GM18511 (cell line): ENCODE measurements around the gene SMIM24.
A peak's percentile ranks its signal among the peaks of the same experiment; 100 is the strongest.
"Not testable (repeated sequence)": the region's sequence is repeated elsewhere in the genome, so short reads cannot be mapped to it uniquely, and the experiment has no call there.

Experiments
- ATAC-seq: cut with Tn5 transposase; IDR thresholded peaks from one replicate; pipeline ENCODE4 v1.9.1; 2021; ENCODE audit warnings: mild to moderate bottlenecking, moderate library complexity; ENCODE audit not compliant: unreplicated experiment

Gene SMIM24

DNA sequence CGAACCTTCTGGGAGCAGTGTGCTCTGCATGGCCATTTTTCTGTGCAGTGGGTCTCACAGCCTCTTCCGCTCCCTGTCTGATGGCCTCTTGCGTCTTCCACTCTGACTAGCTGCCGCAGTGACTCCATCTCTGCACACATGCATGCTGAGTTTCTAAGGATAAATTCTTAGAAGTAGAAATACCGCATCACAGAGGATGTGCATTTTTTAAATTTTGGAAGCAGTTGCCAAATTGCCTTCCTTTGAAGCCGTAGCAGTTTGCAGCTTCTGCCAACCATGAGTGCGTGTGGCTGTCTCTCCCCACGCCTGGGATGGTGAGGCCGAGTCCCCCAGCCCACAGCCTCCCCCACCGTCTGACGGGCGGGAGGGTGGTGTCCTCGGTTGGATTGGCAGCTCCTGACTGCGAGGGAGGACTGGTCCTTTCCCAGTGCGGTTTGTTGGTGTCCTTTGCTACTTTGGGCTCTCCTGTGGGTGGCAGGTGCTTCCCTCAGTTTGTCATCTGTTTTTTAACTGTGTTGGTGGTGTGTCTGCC, 35.6 kb upstream of the SMIM24 start:
- ATAC-seq: no peak

GRCh38 chr19:3514930-3515329, 34.6 kb upstream of the SMIM24 start:
- no peak for ATAC-seq

DNA sequence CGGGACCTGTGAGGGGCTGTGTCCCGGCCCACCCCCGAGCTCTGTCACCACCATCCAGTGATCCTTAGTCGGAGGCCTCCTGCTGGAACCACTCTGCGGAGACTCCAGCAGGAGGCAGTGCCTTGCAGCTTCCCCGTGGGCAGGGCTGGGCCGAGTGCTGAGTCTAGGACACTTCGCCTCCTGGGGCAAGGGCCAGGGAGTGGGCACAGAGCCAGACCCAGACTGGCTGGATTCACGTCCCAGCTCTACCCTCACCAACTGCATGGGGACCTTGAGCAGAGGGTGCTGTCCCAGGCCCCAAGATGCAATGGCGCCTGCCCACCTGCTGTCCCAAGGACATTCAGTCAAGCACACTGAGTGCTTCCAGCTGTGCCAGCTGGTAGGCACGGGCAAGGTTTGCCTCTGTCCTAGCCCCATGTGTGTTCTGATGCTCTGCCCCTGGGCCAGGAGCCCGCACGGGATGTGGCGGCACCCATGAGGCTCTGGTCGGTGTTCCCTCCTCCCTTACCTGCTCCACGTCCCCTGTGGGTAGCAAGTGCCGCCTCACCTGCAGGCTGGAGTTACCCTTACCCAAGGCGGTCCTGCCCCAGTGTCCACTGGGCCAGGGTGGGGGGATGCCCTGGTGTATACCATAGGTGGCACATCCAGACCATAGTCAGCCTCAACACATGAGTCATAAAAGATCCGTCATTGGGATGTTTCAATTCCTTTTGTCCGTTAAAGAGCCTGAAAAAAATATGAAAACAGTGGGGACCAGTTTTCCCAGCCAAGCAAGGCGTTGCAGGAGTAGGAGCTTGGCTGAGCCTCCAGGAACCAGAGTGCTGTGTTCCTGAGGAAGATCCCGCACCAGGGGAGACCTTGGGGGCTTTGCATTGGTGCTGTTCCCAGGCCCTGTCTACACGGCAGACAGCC, 33.2 kb upstream of the SMIM24 start:
- ATAC-seq: no peak

DNA sequence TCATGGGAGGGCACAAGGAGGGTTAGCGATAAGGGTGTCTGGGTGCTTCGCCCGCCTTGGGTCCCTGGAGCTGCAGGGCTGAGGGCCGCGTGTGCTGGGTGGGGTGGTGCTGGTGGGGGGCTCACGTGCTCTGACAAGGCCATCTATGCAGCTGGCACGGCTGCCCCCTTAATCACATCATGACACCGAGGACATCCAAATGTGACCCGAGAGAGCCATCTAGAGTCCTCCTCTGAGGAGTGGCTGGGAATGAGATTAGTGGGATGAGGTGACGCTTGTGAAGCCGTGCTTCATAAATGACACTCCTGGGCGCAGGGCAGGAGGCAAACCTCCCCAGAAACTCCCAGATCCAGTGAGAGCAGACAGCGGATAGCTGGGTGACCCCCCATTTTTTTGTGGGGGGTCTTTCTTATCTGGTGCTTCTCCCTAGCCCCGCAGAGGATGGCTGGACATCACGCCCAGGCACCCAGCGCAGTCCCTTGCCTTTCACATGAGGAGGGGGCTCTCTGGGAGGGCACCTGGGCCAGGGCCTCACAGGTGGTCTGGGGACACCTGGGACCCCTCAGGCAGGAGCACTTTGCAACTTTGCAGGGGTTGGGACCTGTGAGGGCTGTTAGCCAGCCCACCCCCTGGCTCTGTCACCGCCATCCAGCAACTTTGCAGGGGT, 32.4 kb upstream of the SMIM24 start:
- ATAC-seq: no peak

DNA sequence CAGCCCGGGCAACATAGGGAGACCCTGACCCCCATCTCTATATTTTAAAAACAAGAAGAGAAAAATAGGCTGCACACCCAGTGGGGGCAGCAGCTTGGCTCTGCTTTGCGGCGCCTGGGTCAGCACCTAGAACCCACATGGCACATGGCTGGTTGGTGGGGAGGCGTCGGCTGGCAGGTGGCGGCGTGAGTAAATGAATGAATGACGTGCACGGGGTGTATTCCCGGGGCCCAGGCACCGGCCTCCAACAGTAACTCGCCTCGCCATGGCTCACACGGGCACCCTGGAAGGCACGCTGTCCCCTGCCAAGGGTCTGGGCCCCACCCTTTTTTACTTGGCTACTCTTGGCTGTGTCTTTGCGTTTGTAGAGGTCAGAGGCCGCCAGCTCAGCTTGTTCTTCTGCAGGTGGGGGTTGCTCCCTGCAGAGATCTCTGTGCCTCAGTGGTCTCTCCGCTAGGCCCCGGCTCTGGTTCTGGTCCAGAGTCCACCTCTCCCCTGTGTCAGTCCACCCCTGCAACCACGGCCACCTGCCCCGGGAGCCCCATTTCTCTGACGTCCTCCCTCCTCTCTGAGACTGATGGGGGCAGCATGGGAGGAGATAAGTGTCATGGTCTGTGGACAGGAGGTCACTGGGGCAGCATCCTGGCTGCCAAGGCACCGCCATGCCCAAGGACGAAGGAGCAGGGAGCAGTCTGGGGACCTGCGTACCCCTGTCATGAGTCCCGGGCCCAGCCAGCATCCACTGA, 31.4 kb upstream of the SMIM24 start:
- no peak for ATAC-seq

DNA sequence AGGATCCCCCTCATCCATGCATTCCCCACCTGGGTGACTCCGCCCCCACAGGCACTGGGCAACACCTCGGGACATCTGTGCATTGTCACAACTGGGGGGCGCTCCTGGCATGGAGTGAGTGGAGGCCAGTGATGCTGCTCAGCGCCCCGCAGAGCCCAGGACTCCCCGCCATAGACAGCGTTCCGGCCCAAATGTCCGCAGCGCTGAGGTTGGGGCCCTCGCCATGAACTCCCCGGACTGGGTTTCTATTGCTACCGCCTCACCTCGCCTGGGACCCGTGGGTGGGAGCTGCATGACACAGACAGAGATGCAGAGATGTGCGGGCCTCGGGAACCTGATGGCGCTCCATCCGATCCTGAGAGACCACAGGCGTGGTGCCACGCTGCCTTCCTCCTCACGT, 30.4 kb upstream of the SMIM24 start:
- ATAC-seq: no peak

GRCh38 chr19:3509566-3509989, 29.3 kb upstream of the SMIM24 start:
- ATAC-seq: no peak

DNA sequence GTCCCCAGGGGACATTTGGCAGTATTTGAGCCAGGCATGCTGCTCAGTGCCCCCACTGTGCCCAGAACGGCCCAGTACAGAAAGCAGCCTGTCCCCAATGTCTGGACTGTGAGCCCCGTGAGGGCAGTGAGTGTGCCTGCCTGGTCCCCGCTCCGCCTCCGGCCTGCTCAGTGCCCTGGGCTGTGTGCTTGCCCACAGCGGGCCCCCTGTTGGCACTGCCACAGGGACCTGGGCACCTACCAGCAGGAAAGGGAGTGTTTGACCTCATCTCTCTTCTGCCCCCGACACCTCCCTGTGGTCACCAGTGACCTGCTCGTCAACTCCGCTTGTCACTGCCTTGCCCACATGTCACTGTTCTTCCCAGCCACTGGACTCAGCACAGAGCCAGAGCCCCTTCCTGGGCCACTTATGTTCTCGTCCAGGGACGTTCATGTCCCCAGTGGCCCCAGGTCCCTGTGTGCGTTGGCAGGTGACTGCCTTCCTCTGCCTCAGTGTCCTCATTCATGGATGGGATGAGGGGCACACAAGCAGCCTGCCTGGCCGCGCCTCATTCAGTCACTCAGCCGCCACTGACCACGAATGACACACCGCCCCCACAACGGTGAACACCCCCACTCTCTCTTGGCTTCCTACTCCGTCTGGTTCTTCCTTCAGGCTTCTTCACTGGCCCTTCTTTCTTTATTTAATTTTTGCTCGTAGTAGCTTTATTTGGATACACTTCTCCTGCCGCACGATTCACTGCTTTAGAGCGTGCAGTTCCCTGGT, 28.6 kb upstream of the SMIM24 start:
- ATAC-seq: no peak

DNA sequence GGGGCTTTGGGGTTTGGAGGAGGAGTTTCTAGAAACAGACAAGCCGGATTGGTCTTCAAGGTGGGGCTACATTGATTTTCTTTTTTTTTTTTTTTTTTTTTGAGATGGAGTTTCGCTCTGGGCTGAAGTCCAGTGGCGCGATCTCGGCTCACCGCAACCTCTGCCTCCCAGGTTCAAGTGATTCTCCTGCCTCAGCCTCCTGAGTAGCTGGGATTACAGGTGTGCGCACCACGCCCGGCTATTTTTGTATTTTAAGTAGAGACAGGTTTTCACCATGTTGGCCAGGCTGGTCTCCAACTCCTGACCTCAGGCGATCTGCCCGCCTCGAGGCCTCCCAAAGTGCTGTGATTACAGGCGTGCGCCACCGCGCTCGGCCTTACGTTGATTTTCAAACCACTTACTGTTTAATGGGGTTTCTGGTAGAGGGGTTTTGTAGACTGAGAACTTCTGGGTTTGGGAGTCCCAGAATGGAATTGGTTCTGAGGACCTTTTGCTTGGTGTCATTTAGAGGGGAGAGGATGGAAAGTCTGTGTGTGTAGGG, 27.9 kb upstream of the SMIM24 start:
- ATAC-seq: not testable (repeated sequence)

GRCh38 chr19:3507371-3508120, 27.2 kb upstream of the SMIM24 start:
- no peak for ATAC-seq

DNA sequence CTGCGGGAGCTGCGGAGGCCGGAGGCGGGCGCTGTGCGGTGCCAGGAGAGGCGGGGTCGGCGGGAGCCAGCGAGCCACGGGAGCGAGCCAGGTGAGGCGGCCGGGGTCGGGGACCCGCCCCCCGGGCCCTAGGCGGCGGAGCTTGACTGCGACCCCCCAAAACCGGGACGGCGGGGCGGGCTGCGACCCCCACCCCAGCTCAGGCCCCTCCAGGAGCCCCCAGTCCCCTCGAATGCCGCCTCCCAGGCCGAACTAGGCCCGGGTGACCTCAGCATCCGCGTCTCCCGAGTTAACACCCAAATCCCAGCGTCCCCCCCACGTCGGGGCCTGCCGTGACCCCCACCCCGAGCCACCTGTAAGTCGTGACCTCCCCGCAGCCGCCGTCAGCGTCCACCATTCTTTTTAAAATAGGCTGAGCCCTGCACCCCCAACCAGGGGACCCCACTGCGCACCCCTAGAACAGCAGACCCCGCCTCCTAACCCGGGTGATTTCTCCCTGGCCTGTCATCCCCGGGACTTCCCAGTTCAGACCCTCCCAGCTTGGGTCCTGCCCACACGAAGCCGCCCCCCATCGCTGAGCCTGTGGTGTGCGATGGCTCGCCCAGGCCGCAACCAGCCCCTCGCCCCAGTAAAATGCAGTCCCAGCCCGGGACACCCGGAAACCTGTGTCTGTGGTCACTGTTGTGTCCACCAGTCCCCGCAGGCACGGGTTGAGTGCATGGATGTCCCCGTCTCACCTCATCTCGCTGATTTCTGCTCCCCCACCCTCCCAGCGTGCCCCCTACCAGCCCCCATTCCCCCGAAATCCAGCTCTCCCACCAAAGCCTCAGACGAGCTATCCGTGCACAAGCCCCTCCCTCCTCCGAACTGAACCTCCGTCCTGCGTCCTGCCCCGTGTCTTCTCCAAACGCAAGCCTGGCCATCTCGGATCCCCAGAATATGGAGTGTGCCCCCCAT, 26.3 kb upstream of the SMIM24 start:
- peak; percentile 12 for ATAC-seq

GRCh38 chr19:3505598-3506383, 25.5 kb upstream of the SMIM24 start, which contains the start of gene FZR1:
Gene FZR1 (plus strand): TSS chr19:3506311. CDS start chr19:3522990, 16,679 bp downstream.
- peak; percentile 90 for ATAC-seq

- ATAC-seq: no peak
Observed at GRCh38 chr19:3504735-3505134, 24.4 kb upstream of the SMIM24 start.

- no peak for ATAC-seq
Observed at GRCh38 chr19:3503036-3503572, 22.8 kb upstream of the SMIM24 start.

GRCh38 chr19:3501780-3502179, 21.5 kb upstream of the SMIM24 start:
- ATAC-seq: no peak

DNA sequence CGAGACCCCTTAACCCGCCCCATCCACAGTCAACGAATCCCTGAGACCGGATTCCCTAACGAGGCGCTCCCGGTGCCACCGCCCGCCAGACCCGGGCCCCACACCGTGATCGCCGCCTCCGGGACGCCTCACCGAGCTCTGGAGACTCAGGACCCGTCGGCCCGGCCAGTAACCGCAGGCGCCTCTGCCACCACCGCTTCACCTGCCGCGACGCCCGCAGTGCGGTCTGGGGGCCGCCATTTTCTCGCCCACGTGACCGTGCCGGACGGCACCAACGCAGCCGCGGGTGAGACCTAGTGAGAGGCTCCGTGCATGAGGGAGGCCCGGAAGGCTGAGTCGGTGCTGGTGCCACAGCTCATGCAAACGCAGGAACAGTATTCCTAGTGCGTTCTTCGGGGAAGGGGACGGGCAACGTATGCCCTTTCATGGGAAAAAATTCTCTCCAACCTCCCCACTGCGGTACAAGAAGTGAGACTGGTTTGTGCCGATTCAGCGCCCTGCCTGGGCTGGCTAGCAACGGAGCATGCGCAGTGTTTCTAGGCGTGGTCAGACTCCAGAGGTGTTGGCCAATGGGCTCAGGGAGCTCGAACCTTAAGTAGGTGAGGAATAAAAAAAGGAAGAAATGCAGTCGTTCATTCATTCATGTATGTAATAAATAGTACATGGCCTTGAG, 20.2 kb upstream of the SMIM24 start, which contains the start of gene DOHH:
Gene DOHH (minus strand): TSS at position 246 of the 673 bp plus-strand sequence. CDS start 3,860 bp downstream, outside the sequence.
- peak; percentile 88 for ATAC-seq
